Activated T-helper 17 cell treated with anti-CD3 and anti-CD28 coated beads, Interleukin-2, amount 50 U/mL, for 72 hours (primary cell): ENCODE data around the gene PACSIN2. TPM values are rescaled to one million over a fixed set of nuclear protein-coding genes. Genes with fewer than 3 reads are reported as not detected.

Source experiments
- ATAC-seq: fragments of 150-1000 bp; cut with Tn5 transposase; replicated peaks from 2 replicates; pipeline ENCODE4 v1.10.0; 2021; ENCODE audit warnings: mild to moderate bottlenecking, moderate library complexity
- H3K27ac Mint-ChIP-seq: one replicate; pipeline ENCODE4 v1.8.0; 2022; ENCODE audit warnings: mixed read lengths
- H3K27me3 Mint-ChIP-seq: one replicate; pipeline ENCODE4 v1.8.0; 2022; ENCODE audit warnings: mixed read lengths
- H3K36me3 Mint-ChIP-seq: one replicate; pipeline ENCODE4 v1.8.0; 2022; ENCODE audit warnings: low read depth, mild to moderate bottlenecking, mixed read lengths
- H3K4me1 Mint-ChIP-seq: one replicate; pipeline ENCODE4 v1.8.0; 2022; ENCODE audit warnings: mixed read lengths
- H3K4me3 Mint-ChIP-seq: one replicate; pipeline ENCODE4 v1.8.0; 2022; ENCODE audit warnings: mild to moderate bottlenecking, mixed read lengths
- H3K9me3 Mint-ChIP-seq: one replicate; pipeline ENCODE4 v1.8.0; 2022; ENCODE audit warnings: mixed read lengths
- total RNA-seq, 2 donors: library from RNA; stranded (reverse); gene quantifications; one replicate each; pipeline ENCODE4 v1.2.3, GENCODE V29; 2022

PACSIN2 gene
- total RNA-seq, 2 donors from 2014 or later, result 22.9 to 26.3 TPM

DNA sequence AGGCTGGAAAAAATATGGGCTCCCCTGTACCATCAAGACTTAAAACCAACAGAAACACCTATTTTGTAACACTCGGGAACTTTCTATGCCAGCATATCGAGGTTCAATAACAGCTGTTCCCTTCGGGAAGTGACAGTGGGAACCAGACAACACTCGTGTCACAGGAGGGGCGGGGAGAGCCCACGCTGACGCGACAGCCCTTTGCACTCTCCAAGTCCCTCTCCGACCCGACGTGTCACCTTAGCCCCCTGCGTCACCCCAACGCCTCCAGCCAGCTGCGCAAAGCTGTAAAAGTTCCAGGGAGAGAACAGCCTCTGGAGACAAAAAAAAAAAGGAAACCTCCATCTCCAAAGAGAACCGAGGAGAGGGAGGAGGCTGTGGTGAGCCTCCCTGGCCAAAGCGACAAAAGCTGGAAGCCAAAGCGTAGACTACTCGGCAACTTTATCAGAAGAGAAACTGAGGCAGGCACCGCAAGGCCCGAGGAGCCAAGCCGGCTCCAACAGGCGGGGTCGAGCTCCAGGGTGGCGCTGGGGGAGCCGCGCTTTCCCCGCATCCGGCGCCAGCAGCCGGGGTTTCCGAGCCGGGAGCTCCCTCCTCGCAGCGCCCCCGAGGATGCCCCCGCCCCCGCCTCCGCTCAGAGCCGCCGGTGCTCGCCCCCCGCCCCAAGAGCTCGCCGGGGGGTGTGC is 158.6 kb downstream of the PACSIN2 start:
- peak overlapping the region; percentile 97 for H3K27ac Mint-ChIP-seq
- peak; percentile 53 for ATAC-seq
- peak overlapping the region; percentile 94 for H3K4me3 Mint-ChIP-seq
- H3K9me3 Mint-ChIP-seq, result no peaks in the 10 kb centered on the region
- H3K36me3 Mint-ChIP-seq, result peaks cover 6% of the 10 kb centered on the region
- no peaks in the 10 kb centered on the region for H3K27me3 Mint-ChIP-seq
- peaks cover under 1% of the 10 kb centered on the region for H3K4me1 Mint-ChIP-seq

GRCh38 chr22:42855721-42856120 is 159.2 kb downstream of the PACSIN2 start:
- no peak for ATAC-seq
- H3K27me3 Mint-ChIP-seq, result no peaks in the 10 kb centered on the region
- peaks cover 6% of the 10 kb centered on the region for H3K36me3 Mint-ChIP-seq
- no peaks in the 10 kb centered on the region for H3K9me3 Mint-ChIP-seq
- H3K4me3 Mint-ChIP-seq, result peak overlapping the region; percentile 94
- peaks cover 5% of the 10 kb centered on the region for H3K4me1 Mint-ChIP-seq
- H3K27ac Mint-ChIP-seq, result peak overlapping the region; percentile 97

- peak overlapping the region; percentile 94 for H3K4me3 Mint-ChIP-seq
- ATAC-seq, result no peak
- no peaks in the 10 kb centered on the region for H3K27me3 Mint-ChIP-seq
Observed at GRCh38 chr22:42855211-42855610, 159.7 kb downstream of the PACSIN2 start.

DNA sequence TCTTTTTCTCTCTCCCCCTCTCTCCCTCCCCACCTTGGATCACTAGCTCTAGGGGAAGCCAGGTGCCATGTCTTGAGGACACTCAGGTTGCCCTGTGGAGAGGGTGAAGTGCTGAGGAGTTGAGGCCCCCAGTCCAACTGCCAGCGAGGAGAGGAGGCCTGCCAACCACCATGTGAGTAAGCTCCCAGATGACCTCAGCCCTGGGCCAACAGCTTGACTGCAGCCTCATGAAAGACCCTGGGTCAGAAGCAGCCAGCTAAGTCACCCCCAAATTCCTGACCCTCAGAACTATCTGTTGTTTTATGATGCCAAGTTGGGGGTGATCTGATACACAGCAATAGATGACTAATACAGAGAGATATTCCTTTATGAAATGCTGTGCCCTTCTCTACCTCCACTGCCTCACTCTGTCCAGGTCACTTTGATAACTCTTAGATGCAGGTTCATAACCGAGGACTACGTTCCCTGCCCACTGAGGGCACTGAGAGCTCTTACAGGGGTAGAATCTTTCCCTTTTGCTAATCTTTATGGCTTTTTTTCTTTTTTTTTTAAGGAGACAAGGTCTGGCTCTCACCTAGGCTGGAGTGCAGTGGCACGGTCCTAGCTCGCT is 165.9 kb downstream of the PACSIN2 start:
- H3K4me3 Mint-ChIP-seq, result no peak overlapping the region
- H3K4me1 Mint-ChIP-seq, result peaks cover 13% of the 10 kb centered on the region
- ATAC-seq, result no peak
- no peaks in the 10 kb centered on the region for H3K9me3 Mint-ChIP-seq
- H3K36me3 Mint-ChIP-seq, result peaks cover 36% of the 10 kb centered on the region
- H3K27me3 Mint-ChIP-seq, result no peaks in the 10 kb centered on the region
- peak overlapping the region; percentile 52 for H3K27ac Mint-ChIP-seq

More at GRCh38 chr22:42855211-42855610, 159.7 kb downstream of the PACSIN2 start:
- Mint-ChIP-seq H3K4me1 (peaks cover 5% of the 10 kb centered on the region), H3K27ac (no peak overlapping the region), H3K9me3 (no peaks in the 10 kb centered on the region), H3K36me3 (peaks cover 6% of the 10 kb centered on the region)

GRCh38 chr22:42847110-42847509 is 167.8 kb downstream of the PACSIN2 start:
- Mint-ChIP-seq H3K4me1 (peaks cover 13% of the 10 kb centered on the region), H3K4me3 (no peak overlapping the region), H3K27me3 (no peaks in the 10 kb centered on the region), H3K27ac (no peak overlapping the region), H3K36me3 (peaks cover 54% of the 10 kb centered on the region), H3K9me3 (no peaks in the 10 kb centered on the region)
- ATAC-seq, result no peak

- no peak for ATAC-seq
- no peak overlapping the region for H3K4me3 Mint-ChIP-seq
- no peaks in the 10 kb centered on the region for H3K9me3 Mint-ChIP-seq
- H3K27me3 Mint-ChIP-seq, result no peaks in the 10 kb centered on the region
- H3K4me1 Mint-ChIP-seq, result peaks cover 9% of the 10 kb centered on the region
- peaks cover 73% of the 10 kb centered on the region for H3K36me3 Mint-ChIP-seq
- H3K27ac Mint-ChIP-seq, result peak overlapping the region; percentile 65
Observed at GRCh38 chr22:42844756-42845155, 170.2 kb downstream of the PACSIN2 start.

DNA sequence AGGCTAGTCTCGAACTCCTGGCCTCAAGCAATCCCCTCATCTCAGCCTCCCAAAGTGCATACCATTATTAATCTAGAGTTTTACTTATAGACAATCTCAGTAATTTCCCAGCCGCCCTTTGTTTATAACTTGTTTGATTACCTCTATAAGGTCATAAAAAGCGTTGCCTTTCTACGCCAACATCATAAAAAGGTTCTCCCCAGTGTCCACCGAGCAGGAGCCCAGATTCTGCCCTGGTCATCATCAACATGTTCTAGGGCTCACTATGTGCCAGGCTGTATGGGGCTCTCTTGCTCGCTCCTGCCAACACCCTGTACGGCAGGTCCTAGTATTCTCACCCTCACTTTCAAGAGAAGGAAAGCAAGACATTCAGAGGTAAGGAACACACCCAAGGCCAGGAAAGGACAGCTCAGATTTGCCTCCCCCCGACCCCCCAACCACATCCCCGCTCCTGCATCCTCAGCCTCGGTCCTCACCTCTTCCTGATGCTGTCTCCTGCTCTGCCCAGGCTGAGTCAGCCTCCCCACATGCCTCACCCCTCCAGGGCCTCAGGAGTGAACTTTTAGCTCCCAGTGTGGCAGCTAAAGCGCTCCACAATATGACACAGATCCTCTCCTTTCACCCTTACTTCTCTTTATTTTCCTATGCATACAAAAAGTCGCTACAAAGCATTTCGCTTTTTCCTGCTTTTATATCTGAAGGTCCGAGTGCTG is 172.1 kb downstream of the PACSIN2 start:
- Mint-ChIP-seq H3K27me3 (no peaks in the 10 kb centered on the region), H3K9me3 (no peaks in the 10 kb centered on the region), H3K4me3 (no peak overlapping the region), H3K36me3 (peaks cover 92% of the 10 kb centered on the region), H3K27ac (peak overlapping the region; percentile 12), H3K4me1 (peaks cover 9% of the 10 kb centered on the region)
- no peak for ATAC-seq

DNA sequence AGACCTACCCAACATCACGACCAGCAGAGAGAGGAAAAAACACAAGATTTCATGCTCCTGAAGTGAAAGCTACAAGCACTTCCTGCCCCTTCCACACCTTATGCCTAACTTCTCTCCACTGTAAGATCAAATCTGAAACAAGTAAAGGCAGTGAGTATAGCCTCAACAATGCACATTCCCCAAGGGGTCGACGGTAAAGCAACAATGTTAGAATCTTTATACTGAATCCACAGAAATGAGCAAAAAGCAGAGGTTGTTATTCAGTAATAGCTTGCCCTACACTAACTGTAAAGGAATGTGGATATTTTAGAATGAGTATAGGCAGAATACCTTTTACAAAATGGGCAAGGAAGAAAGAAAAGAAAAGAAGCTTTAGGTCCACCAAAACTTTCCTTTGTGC is 173.5 kb downstream of the PACSIN2 start:
- no peak overlapping the region for H3K4me3 Mint-ChIP-seq
- no peaks in the 10 kb centered on the region for H3K27me3 Mint-ChIP-seq
- peaks cover 9% of the 10 kb centered on the region for H3K4me1 Mint-ChIP-seq
- H3K9me3 Mint-ChIP-seq, result no peaks in the 10 kb centered on the region
- H3K36me3 Mint-ChIP-seq, result peaks cover 91% of the 10 kb centered on the region
- no peak overlapping the region for H3K27ac Mint-ChIP-seq
- no peak for ATAC-seq

- Mint-ChIP-seq H3K4me1 (peaks cover 3% of the 10 kb centered on the region), H3K27me3 (no peaks in the 10 kb centered on the region)
Observed at GRCh38 chr22:42837556-42837955, 177.4 kb downstream of the PACSIN2 start.

DNA sequence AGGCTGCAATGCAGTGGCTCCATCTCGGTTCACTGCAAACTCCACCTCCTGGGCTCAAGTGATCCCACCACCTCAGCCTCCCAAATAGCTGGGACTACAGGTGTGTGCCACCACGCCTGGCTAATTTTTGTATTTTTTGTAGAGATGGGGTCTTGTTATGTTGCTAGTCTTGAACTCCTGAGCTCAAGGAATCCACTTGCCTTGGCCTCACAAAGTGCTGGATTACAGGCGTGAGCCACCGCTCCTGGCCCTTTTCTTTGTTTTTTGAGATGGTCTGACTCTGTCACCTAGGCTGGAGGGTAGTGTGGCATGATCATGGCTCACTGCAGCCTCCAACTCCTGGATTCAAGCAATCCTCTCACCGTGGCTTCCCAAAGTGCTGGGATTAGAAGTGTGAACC is 178.9 kb downstream of the PACSIN2 start:
- Mint-ChIP-seq H3K9me3 (no peaks in the 10 kb centered on the region), H3K36me3 (peaks cover 96% of the 10 kb centered on the region), H3K4me1 (peaks cover 3% of the 10 kb centered on the region), H3K27me3 (no peaks in the 10 kb centered on the region), H3K4me3 (no peak overlapping the region), H3K27ac (no peak overlapping the region)
- no peak for ATAC-seq

More at GRCh38 chr22:42837556-42837955, 177.4 kb downstream of the PACSIN2 start:
- Mint-ChIP-seq H3K36me3 (peaks cover 91% of the 10 kb centered on the region), H3K27ac (no peak overlapping the region), H3K9me3 (no peaks in the 10 kb centered on the region), H3K4me3 (no peak overlapping the region)
- ATAC-seq, result no peak

- Mint-ChIP-seq H3K27ac (peak overlapping the region; percentile 57), H3K4me3 (no peak overlapping the region), H3K9me3 (no peaks in the 10 kb centered on the region), H3K4me1 (peaks cover 8% of the 10 kb centered on the region), H3K27me3 (no peaks in the 10 kb centered on the region), H3K36me3 (peaks cover 96% of the 10 kb centered on the region)
- no peak for ATAC-seq
Observed at GRCh38 chr22:42834177-42834949, 180.6 kb downstream of the PACSIN2 start.

DNA sequence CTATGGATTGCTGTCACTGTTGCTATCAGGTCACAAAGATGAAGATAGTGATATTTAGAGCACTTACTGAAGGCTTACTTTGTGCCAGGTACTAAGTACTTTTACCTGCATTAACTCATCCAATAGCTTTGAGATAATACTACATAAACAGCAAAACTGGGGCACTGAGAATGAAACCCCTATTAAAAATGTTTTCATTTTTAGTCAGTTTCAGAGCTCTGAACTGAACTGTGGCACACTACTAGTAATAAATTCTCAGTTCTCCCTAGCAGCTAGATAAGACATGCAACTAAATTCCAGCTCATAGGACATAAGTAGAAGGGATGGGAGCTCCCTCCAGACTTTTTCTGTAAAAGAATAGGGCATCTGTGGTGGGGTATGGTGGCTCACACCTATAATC is 181.8 kb downstream of the PACSIN2 start:
- H3K27me3 Mint-ChIP-seq, result no peaks in the 10 kb centered on the region
- no peak overlapping the region for H3K4me3 Mint-ChIP-seq
- H3K36me3 Mint-ChIP-seq, result peaks cover 96% of the 10 kb centered on the region
- H3K9me3 Mint-ChIP-seq, result no peaks in the 10 kb centered on the region
- H3K4me1 Mint-ChIP-seq, result peaks cover 8% of the 10 kb centered on the region
- peak overlapping the region; percentile 10 for H3K27ac Mint-ChIP-seq
- ATAC-seq, result no peak

DNA sequence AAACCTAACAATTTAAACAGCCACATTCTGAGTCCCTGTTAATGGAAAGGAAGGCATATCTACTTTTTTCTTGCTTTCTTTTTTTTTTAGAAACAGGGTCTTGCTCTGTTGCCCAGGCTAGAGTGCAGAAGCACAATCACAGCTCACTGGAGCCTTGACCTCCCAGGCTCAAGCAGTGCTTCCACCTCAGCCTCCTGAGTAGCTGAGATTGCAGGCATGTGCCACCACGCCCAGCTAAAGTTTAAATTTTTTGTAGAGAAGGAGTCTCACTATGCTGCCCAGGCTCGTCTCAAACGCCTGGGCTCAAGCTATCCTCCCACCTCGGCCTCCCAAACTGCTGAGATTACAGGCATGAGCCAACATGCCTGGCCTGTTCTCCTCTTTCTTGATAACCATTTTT is 183.2 kb downstream of the PACSIN2 start:
- H3K4me3 Mint-ChIP-seq, result no peak overlapping the region
- H3K27me3 Mint-ChIP-seq, result no peaks in the 10 kb centered on the region
- ATAC-seq, result no peak
- H3K4me1 Mint-ChIP-seq, result peaks cover 8% of the 10 kb centered on the region
- H3K36me3 Mint-ChIP-seq, result peaks cover 93% of the 10 kb centered on the region
- no peaks in the 10 kb centered on the region for H3K9me3 Mint-ChIP-seq
- no peak overlapping the region for H3K27ac Mint-ChIP-seq

- Mint-ChIP-seq H3K36me3 (peaks cover 88% of the 10 kb centered on the region), H3K27me3 (no peaks in the 10 kb centered on the region), H3K4me3 (no peak overlapping the region), H3K4me1 (peaks cover 8% of the 10 kb centered on the region), H3K9me3 (no peaks in the 10 kb centered on the region), H3K27ac (no peak overlapping the region)
- ATAC-seq, result no peak
Observed at GRCh38 chr22:42830161-42830560, 184.8 kb downstream of the PACSIN2 start.
